HG03139 (cell line): ENCODE measurements around the gene GSK3B.

Experiments used
- ATAC-seq: cut with Tn5 transposase; IDR thresholded peaks from one replicate; pipeline ENCODE4 v1.9.1; 2021; ENCODE audit not compliant: unreplicated experiment

Gene GSK3B

DNA sequence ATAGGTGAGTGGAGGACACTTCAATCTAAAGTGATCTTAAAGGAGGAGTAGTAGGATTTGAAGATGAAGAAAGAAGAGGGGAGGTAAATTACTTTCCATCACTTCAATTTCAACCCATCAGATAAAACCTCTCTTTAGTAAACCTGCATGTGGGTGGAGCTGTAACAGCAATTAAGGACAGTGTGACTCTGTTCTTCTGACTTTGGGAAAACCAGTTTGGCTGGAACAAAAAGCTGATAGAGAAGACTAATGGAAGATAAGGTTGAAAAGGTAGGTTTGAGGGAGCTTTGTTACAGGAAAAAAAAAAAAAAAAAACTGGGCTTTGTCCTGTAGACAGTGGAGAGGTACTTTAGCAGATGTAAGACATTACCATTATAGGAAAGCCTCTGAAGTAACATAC, 4.5 kb upstream of the GSK3B start:
- ATAC-seq, result no peak

DNA sequence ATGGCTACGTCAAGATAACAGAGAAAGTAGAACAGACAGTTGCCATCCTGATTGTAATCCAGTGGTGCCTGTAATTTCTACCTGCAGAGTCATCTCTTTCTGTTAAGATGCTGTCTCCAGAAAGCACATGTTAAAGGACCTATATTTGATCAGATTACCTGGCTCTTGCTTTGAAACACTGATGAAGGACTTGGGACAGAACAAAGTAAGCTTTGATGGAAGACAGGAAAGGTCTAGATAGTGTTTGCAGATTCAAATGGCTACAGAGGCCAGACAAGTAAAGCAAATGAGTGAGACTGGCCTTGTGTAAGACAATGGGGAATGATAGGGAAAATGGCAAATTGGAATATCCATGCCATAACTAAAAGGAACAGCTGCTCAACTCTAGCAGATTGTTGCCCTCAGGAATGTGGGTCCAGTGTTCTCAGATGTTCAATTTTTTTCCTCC, 1.8 kb upstream of the GSK3B start:
- ATAC-seq, result no peak

GRCh38 chr3:120095226-120095978, 1.2 kb upstream of the GSK3B start:
- peak; percentile 34 for ATAC-seq

GRCh38 chr3:120094776-120095225, 554 bp upstream of the GSK3B start:
- peak; percentile 62 for ATAC-seq

GRCh38 chr3:120093119-120093910, 932 bp downstream of the GSK3B start:
- no peak for ATAC-seq

GRCh38 chr3:120092474-120092873, 1.8 kb downstream of the GSK3B start:
- ATAC-seq, result no peak

GRCh38 chr3:120090422-120090821, 3.8 kb downstream of the GSK3B start:
- no peak for ATAC-seq

- no peak for ATAC-seq
Measured at GRCh38 chr3:120089089-120089488, 5.2 kb downstream of the GSK3B start.

DNA sequence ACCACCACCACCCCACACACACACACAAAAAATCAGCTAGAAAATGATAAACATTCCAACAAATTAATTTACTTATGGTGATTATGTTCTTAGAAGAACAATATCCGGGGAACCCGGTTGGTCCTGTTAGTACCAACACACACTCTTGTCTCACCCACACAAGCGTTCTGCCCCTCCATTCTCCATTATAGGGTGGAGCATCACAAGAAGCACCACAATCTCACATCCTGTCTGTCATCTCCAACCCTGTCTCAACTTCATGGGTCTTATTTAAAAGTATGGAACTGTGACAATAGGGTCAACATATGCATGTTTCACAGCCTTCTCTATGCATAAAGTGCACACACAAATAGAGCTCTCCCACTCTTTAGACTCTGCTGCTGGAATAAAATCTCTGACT, 5.6 kb downstream of the GSK3B start:
- no peak for ATAC-seq

DNA sequence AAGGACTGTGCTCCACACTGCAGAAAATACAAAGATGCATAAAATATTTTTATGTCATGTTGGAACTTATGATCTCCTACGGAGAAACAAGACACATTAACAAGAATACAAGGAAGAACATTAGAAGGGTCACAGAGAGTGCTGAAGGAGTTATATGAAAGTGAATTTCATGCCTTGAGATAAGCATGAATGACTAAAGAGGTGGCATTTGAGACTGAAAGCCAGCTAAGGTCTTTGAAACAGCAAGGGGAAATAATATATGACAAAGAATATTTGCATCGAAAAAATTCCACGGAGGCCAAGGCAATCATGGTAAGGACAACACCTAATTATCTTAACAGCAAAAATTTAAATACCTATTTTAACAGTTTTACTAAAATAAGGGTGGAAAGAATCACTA, 12.5 kb downstream of the GSK3B start:
- ATAC-seq, result no peak

DNA sequence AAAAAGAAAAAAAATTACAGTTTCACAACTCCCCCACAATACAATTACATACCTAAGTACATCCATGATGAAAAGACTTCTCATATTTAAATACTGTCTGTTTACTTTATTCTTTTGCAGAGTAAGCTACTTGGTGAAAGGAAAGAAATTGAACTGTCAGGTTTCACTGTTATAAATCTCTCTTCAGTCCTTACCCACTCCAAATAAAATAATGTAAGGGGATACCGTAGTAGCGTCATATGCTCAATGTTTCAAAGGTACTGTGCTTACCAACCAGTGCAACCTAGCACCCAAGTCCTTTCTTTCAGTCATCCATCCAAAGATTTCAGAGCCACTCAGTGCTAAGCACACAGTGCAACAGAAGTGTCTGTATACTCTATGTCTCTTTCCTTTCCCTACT, 13.4 kb downstream of the GSK3B start:
- no peak for ATAC-seq

GRCh38 chr3:120077731-120078130, 16.5 kb downstream of the GSK3B start:
- no peak for ATAC-seq

DNA sequence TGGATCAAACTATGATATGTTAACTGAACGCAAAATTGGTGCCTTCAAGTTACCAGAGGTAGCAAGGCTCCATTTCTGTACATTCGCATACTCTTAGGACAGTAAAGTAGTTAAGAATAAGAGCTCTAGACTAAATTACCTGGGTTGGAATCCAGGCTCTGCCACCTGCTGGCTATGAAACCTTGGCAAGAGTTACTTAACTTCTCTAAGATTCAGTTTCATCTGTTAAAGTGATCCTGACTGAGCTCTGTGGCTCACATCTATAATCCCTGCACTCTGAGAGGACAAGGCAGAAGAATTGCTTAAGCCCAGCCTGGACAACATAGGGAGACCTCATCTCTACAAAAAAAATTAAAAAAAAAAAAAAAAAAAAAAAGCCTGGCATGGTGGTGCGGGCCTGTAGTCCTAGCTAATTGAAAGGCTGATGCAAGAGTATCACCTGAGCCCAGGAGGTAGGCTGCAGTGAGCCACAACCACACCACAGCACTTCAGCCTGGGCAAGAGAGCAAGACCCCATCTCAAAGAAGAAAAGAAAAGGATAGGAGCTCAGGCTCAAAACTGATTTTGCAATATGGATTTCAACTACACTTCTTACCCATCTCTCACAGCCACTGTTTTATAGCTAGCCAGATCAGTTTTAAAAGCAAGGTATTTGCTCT, 21.3 kb downstream of the GSK3B start:
- ATAC-seq, result no peak

- ATAC-seq, result no peak
Measured at GRCh38 chr3:120071259-120071658, 23.0 kb downstream of the GSK3B start.

- ATAC-seq, result no peak
Measured at GRCh38 chr3:120070263-120070981, 23.8 kb downstream of the GSK3B start.

DNA sequence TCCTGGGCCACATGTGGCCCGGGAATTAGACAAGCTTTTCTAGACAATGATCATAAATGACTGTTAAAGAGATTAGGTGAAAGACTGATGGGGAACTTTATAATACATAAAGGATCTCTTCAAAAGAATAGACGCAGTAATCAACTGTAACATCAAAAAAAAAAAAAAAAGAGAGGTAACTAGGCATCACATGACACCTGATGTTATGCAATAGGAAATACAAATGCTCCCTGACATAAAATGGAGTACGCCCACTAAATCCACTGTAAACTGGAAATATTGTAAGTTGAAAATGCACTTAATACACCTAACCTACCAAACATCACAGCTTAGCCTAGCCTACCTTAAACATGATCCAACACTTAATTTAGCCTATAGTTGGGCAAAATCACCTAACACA, 27.2 kb downstream of the GSK3B start:
- ATAC-seq, result no peak

DNA sequence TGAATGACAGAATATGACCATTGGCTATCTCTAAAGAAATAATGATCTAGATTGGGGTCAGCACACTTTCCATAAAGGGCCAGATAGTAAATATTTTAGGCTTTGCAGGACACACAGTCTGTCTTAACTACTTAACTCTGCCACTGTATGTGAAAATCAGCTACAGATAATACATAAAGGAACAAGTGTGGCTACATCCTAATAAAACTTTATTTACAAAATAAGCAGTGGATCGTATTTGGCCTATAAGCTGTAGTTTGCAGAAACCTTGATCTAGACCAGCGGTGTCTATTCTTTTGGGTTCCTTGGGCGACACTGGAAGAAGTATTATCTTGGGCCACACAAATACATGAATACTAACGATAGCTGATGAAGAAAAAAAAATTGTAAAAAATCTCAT, 27.6 kb downstream of the GSK3B start:
- no peak for ATAC-seq

- ATAC-seq, result no peak
Measured at GRCh38 chr3:120064641-120065040, 29.6 kb downstream of the GSK3B start.

DNA sequence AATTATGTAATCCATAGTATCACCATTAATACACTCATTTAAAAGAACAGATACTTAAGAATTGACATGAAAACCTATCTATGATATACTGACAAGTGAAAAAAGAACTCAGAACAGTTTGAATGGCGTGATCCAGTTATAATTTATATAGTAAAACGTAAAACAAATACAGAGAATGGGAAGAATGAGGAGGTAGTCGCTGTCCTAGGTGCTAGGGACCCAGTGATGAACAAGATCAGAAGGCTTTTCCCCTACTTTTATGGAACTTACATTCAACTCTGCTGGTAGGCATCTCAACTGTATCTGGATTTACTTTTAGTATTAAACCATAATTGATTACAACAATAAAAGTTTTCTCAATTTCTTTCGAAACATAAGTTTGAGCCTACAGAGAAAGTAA, 31.8 kb downstream of the GSK3B start:
- no peak for ATAC-seq

DNA sequence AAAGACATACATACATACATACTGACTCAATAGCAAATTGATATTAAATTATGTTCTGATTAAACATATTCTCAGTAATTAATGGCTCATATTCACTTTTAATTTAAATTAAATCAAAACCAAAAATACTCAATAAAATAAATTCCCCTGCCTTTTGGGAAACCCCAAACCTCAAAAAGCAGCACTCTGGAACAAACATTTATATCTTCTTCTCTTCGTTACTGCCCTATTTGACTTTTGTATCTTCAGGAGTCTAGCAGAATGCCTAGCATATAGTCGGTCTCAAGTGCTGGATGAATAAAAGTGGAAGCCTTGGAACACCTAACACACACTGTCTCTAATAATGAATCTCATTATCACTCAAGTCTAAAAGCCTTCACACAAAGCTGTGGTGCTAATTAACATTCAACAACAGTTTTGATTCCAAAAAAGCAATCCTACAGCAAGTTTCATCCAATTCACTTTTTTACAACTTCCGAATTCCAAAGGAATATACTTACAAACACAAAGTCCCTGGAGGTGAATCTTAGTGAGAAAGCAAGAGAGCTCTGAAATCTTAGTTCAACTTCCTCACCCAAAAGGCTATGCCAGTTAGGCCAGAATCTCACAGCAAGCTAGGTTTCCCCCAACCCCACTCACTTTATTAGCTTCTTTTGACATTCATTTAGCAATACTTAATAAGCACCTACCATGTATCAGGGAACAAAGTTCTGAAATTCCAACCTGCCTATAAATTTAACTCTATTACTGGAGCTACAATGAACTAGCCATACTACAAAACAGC, 35.0 kb downstream of the GSK3B start:
- ATAC-seq, result no peak
